Gastrocnemius medialis (tissue), 4 donors: ENCODE data around the gene SLC6A19.

Experiments used
- CTCF ChIP-seq, 5 experiments: fragments of 450-650 bp in 3 of 5; fragments of 200-600 bp in 2 of 5; sonication (generic) in 2 of 5; IDR thresholded peaks in 4 of 5; conservative IDR thresholded peaks in 1 of 5; 1 replicate in 4 of 5; 2 replicates in 1 of 5; pipeline ENCODE4 v1.5.1; 2016 to 2019; ENCODE audit warnings: antibody characterized with exemption in 5 of 5, mild to moderate bottlenecking in 3 of 5, moderate library complexity in 3 of 5
- POLR2A ChIP-seq, 2 donors: fragments of 450-650 bp; IDR thresholded peaks; one replicate each; pipeline ENCODE4 v1.6.1; 2017; ENCODE audit warnings: antibody characterized with exemption in 2 of 2, mild to moderate bottlenecking in 2 of 2, moderate library complexity in 2 of 2

GRCh38 chr5:1199649-1200494 is 1.5 kb upstream of the SLC6A19 start:
- TF ChIP-seq CTCF (IDR thresholded peaks at IDR 0.05 in 4 of 5, conservative IDR thresholded peaks at IDR 0.05 in 1 of 5) (no peak), POLR2A (IDR thresholded peaks at IDR 0.05) (no peak)
